Endometrial microvascular endothelial cells (primary cell): Measurements from ENCODE around the gene MED27. TPM values are rescaled to one million over a fixed set of nuclear protein-coding genes. Genes with fewer than 3 reads are reported as not detected.

Experiments used
- in situ Hi-C: cut with HindIII; loops from 2 replicates; pipeline ENCODE4 v1.10.0; 2017; ENCODE audit warnings: low sequenced_read_pairs, low pct_unique_long_range_greater_than_20kb; ENCODE audit errors: inconsistent ontology term
- total RNA-seq: library from RNA; depleted of rRNA; stranded (reverse); fragments of >200 nt; gene quantifications from one replicate; pipeline ENCODE4 v1.2.3, GENCODE V29; 2015; ENCODE audit errors: inconsistent ontology term

MED27 gene
- total RNA-seq, 1 donor from 2014 or later = 47.5 TPM

GRCh38 chr9:132007371-132008025 is 72.2 kb downstream of the MED27 start:
- in situ Hi-C loops = no loop called here

- in situ Hi-C loops = no loop called here
Observed at GRCh38 chr9:132006677-132007370, 72.8 kb downstream of the MED27 start.

- in situ Hi-C loops = no loop called here
Observed at GRCh38 chr9:132005899-132006298, 73.8 kb downstream of the MED27 start.

GRCh38 chr9:132004323-132004722 is 75.3 kb downstream of the MED27 start:
- in situ Hi-C loops = no loop called here

GRCh38 chr9:132003896-132004295 is 75.8 kb downstream of the MED27 start:
- in situ Hi-C loops = no loop called here

GRCh38 chr9:132003319-132003704 is 76.4 kb downstream of the MED27 start:
- in situ Hi-C loops = no loop called here

- in situ Hi-C loops = no loop called here
Observed at GRCh38 chr9:132002643-132003318, 76.9 kb downstream of the MED27 start.

- in situ Hi-C loops = no loop called here
Observed at GRCh38 chr9:132001567-132001966, 78.1 kb downstream of the MED27 start.

- in situ Hi-C loops = no loop called here
Observed at GRCh38 chr9:132000659-132001058, 79.0 kb downstream of the MED27 start.

GRCh38 chr9:131999692-132000551 is 79.7 kb downstream of the MED27 start:
- in situ Hi-C loops = no loop called here

- in situ Hi-C loops = no loop called here
Observed at GRCh38 chr9:131997779-131998178, 81.9 kb downstream of the MED27 start.

- in situ Hi-C loops = no loop called here
Observed at GRCh38 chr9:131997076-131997475, 82.6 kb downstream of the MED27 start.

GRCh38 chr9:131995382-131995781 is 84.3 kb downstream of the MED27 start:
- in situ Hi-C loops = no loop called here

- in situ Hi-C loops = no loop called here
Observed at GRCh38 chr9:131994364-131995125, 85.1 kb downstream of the MED27 start.

GRCh38 chr9:131992906-131993657 is 86.6 kb downstream of the MED27 start:
- in situ Hi-C loops = no loop called here

GRCh38 chr9:131987232-131987631 is 92.4 kb downstream of the MED27 start:
- in situ Hi-C loops = no loop called here

GRCh38 chr9:131986576-131986975 is 93.1 kb downstream of the MED27 start:
- in situ Hi-C loops = no loop called here

- in situ Hi-C loops = no loop called here
Observed at GRCh38 chr9:131986089-131986488, 93.6 kb downstream of the MED27 start.
